Measurements from ENCODE around the gene TPRX1.
"Not testable (repeated sequence)": the region's sequence is repeated elsewhere in the genome, so short reads cannot be mapped to it uniquely, and the experiment has no call there.

The TPRX1 gene, protein sequence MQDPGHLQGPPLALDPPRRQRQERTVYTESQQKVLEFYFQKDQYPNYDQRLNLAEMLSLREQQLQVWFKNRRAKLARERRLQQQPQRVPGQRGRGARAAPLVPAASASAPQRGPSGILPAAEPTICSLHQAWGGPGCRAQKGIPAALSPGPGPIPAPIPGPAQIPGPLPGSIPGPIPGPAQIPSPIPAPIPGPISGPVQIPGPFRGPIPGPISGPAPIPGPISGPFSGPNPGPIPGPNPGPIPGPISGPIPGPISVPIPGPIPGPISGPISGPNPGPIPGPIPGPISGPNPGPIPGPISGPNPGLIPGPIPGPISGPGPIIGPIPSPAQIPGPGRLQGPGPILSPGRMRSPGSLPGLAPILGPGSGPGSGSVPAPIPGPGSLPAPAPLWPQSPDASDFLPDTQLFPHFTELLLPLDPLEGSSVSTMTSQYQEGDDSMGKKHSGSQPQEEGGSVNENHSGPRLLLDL

DNA sequence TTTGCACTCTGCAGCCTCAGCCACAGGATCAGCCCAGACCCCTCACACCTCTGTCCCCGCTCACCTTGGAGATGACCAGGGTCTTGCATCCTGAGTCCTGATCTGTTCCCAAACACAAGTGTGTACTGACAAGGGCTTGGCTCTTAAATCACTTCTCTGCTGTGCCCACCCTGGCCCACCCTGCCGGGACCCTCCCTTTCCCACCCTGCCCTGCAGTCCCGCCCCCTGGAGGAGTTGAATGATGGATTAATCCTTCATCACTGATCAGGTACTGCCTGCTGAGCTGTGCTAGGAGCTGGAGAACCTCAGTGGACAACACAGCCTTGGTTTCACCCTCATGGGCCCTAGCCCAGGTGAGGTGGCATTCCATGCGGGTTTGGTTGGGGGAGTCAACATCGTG lies at the start of gene TPRX1:
Gene TPRX1, minus strand, starts transcription at position 101 of the 400 bp plus-strand sequence. Its CDS starts 12 bp downstream, at position 89.
- H3K4me3 ChIP-seq (ENCODE audit: low read depth, low read length), result not testable (repeated sequence)

DNA sequence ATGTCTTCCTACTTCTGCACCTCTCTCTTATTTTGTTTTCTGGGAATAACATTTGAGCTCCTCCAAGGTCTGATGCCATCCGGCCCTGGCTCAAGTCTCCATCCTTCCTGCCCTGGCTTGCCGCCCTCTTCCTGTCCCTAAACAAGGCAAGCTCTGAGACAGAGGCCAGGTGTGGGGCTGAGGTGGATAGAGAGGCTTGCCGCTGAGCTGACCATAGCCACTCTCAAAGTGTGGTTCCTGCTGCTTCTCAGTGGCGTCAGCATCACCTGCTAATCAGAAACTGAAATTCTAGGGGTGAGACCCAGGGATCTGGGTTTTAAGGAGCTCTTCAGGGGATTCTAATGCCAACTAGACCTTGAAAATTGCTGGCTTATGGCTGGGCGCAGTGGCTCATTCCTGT lies 48.7 kb upstream of the TPRX1 start:
- no peak overlapping the region for H3K4me3 ChIP-seq (ENCODE audit: low read depth, low read length)

- peak overlapping the region; percentile 25 for H3K4me3 ChIP-seq (ENCODE audit: low read depth, low read length)
These were observed 44.6 kb upstream of the TPRX1 start for GRCh38 chr19:47848823-47849473.

DNA sequence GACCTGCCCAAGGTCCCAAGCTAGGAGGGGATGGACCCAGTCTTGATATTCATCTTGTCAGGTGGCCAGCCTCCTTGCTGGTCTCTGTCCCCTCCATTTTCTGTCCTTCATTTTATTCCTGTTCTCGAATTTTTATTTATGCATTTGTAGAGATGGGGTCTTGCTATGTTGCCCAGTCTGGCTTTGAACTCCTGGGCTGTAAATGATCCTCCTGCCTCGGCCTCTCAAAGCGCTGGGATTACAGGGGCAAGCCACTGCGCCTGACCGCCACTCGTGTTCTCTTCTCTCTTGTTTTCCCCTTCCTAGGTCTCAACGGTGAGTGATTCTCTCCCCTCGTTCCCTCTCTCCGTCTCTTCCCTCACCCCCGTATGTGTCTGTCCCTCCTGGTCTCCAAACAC lies 44.1 kb upstream of the TPRX1 start:
- peak overlapping the region; percentile 25 for H3K4me3 ChIP-seq (ENCODE audit: low read depth, low read length)

- no peak overlapping the region for H3K4me3 ChIP-seq (ENCODE audit: low read depth, low read length)
These were observed 38.6 kb upstream of the TPRX1 start for GRCh38 chr19:47842941-47843340.

DNA sequence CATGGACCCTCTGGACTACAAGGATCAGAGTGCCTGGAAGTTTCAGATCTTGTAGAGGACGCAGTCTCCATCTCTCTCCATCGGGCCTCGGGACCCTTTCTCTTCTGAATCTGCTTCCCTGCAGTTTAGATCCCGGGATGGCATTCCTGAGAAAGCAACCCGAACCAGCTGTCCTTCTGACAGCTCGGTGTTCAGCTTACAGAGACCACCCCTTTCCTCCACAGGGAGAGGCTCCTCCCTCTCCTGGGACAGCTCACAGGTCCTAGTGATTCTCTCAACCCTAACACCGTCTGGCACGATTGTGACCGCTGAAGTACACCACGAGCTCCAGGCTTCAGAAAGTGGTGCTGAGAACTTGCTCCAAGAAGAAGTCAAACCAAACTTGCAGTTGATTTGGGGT lies 35.6 kb upstream of the TPRX1 start:
- H3K4me3 ChIP-seq (ENCODE audit: low read depth, low read length), result no peak overlapping the region

GRCh38 chr19:47839411-47839810 lies 35.1 kb upstream of the TPRX1 start:
- no peak overlapping the region for H3K4me3 ChIP-seq (ENCODE audit: low read depth, low read length)

- H3K4me3 ChIP-seq (ENCODE audit: low read depth, low read length), result no peak overlapping the region
These were observed 31.7 kb upstream of the TPRX1 start for GRCh38 chr19:47836038-47836437.

GRCh38 chr19:47832723-47833122 lies 28.4 kb upstream of the TPRX1 start:
- no peak overlapping the region for H3K4me3 ChIP-seq (ENCODE audit: low read depth, low read length)

- no peak overlapping the region for H3K4me3 ChIP-seq (ENCODE audit: low read depth, low read length)
These were observed 22.4 kb upstream of the TPRX1 start for GRCh38 chr19:47826800-47827199.

DNA sequence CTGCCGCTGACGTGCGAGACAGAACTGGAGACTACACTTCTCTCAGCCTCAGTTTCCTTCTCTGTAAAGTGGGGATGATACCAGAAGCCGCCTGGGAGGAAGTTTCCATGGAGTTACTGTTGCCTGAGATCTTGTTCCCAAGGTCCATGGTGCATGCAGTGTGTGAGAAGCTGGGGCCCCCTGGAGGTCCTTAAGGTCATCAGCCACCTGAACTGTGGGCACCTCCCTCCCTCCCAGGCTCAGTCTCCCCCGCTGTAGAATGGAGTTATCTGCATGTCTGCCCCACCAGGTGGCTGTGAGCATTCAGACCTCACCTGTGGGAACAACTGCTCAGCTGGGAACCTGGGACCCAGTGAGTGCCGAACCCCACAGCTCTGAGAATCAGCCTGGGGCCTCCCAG lies 20.0 kb upstream of the TPRX1 start:
- no peak overlapping the region for H3K4me3 ChIP-seq (ENCODE audit: low read depth, low read length)

DNA sequence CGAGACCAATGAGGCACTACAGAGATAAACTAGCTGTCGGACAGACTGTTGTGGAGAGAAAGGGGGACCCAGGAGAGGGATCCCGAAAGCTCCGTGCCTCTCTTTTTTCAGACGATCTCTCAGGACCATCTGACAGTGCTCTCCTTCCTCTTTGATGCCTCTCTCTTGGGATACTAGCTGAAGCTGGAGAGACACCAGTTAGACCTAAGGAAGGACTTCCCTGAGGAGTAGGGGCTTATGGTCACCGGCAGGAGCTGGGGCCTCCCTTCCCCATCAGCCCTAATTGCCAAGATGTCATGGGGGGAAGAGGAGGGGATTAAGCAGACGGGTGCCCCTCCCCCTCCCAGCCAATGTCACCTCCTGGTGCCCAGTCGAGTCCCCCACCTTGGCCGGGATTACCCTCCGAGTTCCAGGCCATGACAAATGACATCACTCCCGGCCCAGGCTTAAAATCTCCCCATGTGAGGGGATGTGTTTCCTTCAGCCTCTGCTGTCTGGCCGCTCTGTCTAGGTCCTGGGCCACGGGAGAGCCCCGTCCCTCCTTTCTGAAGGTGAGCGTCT lies 17.2 kb upstream of the TPRX1 start, which contains the start of gene CRX:
Gene CRX, plus strand, starts transcription at position 478 of the 561 bp plus-strand sequence. CDS start 12,507 bp downstream, outside the sequence.
- H3K4me3 ChIP-seq (ENCODE audit: low read depth, low read length), result no peak within 1 kb of the TSS

GRCh38 chr19:47820410-47820809 lies 16.1 kb upstream of the TPRX1 start:
- H3K4me3 ChIP-seq (ENCODE audit: low read depth, low read length), result no peak overlapping the region

GRCh38 chr19:47819858-47820257 lies 15.5 kb upstream of the TPRX1 start:
- no peak overlapping the region for H3K4me3 ChIP-seq (ENCODE audit: low read depth, low read length)

GRCh38 chr19:47818221-47818620 lies 13.9 kb upstream of the TPRX1 start:
- not testable (repeated sequence) for H3K4me3 ChIP-seq (ENCODE audit: low read depth, low read length)

GRCh38 chr19:47816270-47816669 lies 11.9 kb upstream of the TPRX1 start:
- H3K4me3 ChIP-seq (ENCODE audit: low read depth, low read length), result not testable (repeated sequence)

DNA sequence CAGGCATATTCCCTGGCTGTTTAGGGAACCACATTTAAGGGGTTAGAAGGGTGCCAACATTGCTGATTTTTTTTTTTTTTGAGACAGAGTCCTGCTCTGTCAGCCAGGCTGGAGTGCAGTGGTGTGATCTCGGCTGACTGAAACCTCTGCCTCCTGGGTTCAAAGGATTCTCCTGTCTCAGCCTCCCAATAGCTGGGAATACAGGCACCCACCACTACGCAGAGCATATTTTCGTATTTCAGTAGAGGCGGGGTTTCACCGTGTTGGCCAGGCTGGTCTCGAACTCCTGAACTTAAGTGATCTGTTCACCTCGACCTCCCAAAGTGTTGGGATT lies 9.6 kb upstream of the TPRX1 start:
- H3K4me3 ChIP-seq (ENCODE audit: low read depth, low read length), result no peak overlapping the region

GRCh38 chr19:47813304-47813994 lies 9.1 kb upstream of the TPRX1 start:
- H3K4me3 ChIP-seq (ENCODE audit: low read depth, low read length), result no peak overlapping the region

DNA sequence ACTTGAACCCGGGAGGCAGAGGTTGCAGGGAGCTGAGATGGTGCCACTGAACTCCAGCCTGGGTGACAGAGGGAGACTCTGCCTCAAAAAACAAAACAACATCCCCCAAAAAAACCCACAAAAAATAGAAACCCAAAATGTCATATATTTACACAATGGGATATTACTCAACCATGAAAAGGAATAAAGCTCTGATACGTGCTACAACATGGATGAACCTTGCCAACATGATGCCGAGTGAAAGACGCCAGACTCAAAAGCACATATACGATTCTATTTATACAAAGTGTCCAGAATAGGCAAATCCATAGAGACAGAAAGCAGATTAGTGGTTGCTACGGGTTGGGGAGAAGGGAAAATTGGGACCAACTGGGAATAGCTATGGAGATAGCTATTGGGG lies 2.1 kb upstream of the TPRX1 start:
- H3K4me3 ChIP-seq (ENCODE audit: low read depth, low read length), result no peak overlapping the region

DNA sequence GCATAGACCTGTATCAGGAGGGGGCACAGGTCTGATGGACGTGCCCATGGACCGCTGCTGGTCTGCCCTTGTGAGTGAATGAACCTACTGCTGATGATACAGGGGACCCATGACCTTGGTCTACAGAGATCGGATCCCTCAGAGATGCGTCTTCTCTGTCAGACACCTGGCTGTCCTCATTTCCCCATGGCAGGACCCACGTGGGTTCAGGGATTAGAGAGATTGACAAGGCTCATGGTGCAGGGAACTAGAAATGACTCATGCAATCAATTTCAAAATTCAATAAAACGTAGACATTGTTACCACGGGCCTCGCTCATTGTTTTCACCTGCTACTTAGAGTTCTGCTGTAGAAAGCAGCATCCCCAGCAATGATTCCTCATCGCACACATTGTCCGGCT lies 962 bp upstream of the TPRX1 start:
- H3K4me3 ChIP-seq (ENCODE audit: low read depth, low read length), result no peak overlapping the region

GRCh38 chr19:47803671-47804070 lies 680 bp downstream of the TPRX1 start:
- H3K4me3 ChIP-seq (ENCODE audit: low read depth, low read length), result not testable (repeated sequence)
